DMS 273 (cell line): Measurements from ENCODE around the gene TLL1.

Experiments
- DNase-seq: peaks from one replicate; lab custom pipeline; 2025; ENCODE audit not compliant: unreplicated experiment; lab: John Stamatoyannopoulos, UW

The TLL1 gene

DNA sequence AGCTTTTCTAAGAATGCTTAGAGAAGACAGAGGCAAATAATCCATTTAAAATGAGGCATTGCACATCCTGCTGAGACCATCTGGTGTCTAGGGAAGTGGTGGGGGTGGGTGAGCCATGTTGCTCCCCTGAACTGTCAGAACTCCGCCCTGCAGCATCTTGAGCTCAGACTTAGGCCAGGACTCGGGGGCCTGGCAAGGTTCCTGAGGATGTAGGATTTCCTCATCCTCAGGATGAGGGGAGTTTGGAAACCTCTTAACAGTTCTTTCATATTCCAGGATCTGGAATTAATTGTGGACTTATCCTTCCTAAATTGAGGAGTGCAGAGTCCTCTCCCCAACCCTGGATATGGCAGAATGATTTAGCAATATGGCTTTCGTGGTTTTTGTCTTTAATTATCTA lies 6.6 kb downstream of the TLL1 start:
- peak; percentile 40 for DNase-seq

DNA sequence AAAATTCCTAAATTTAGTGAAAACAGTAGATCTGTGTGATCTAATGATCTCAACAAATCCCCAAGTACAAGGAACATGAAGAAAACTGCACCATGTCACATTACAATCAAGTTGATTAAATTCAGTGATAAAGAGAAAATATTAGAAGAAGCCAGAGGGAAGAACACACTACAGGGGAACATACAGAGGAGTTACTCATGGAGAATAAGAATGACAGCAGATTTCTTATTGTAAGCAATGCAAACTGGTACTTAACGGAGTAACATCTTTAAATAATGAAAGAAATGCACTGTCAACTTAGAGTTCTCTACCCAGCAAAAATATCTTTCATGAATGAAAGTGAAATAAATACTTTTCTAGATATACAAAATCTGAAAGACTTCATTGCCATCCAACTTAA lies 21.1 kb downstream of the TLL1 start:
- no peak for DNase-seq

DNA sequence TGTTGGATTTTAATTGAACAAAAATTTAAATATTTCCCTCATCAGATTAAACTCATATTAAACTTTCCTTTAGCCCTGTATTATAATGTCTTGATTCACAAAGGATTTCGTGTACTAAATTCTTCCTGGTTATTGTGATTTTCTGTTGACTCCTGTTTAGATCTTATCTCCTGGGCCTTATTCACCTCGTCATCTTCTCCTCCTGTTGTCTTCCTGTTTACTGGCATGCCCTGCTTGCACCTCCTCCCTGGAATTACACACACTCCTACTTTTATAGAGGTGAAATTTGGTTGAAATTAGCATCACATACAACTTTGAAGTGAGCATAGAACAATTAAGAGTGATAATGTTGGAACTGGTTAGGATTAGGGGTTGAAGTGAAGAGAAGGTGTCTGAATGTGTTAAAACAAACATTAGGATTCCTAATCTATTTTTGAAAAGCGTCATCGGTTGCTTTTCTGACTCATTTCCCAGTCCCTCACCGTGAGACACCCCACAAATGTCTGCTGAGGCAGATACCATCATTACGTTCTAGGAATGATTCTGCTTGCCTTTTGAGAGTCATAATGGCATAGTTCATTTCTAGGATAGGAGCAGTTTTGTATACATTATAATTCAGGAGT lies 32.5 kb downstream of the TLL1 start:
- no peak for DNase-seq

DNA sequence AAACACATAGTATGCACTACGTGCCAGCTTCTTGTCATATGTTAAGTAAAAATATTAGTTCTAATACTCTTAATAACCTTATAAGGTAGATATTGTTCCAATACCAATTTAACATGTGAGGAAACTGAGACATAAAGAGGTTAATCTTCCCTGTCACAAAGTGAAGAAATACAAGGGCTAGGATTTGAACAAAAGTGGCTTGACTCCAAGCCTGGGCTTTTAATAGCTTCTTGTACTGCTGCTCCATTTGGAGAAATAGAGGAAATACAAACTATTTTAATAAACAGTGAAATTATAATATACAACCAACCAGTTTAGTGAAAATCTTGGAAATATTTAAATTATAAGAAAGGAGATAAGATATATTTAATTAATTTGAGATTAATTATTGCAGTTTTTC lies 33.2 kb downstream of the TLL1 start:
- DNase-seq = no peak

DNA sequence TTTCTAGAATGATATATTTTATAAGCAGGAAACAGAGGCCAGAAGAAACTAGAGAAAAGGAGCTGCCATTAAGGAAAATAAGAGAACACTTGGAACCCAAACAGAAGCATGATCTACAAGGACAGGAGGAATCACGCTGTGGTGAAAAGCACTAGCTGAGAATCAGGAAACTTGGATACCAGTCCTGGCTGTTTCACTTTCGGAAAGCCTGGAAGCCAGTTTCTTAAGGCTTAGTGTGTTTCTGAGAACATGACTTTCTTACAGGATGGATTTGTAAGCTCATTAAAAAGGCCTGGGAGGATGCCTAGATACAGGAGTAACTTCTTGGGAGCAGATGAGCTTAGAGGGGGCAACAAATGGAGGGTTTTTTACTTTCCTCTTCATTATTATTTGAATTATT lies 36.9 kb downstream of the TLL1 start:
- no peak for DNase-seq

DNA sequence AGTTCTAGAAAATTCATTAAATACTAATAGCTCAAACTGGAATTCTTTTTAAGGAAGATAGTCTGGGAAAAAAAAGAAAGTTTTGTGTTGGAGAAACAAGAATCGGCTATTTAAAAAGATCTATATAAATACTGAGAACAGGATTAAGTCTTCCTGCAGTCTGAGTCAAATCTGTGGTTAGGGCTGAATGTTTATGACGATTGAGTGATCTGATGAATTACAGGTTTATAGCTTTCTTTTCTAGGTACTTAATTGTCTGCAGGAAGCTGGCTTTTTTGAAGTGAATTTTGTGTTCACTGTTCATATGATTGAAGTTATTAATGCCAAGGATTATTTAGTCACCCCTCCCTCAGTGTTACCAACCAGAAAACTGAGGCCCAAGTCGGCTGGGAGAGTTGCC lies 42.2 kb downstream of the TLL1 start:
- no peak for DNase-seq

DNA sequence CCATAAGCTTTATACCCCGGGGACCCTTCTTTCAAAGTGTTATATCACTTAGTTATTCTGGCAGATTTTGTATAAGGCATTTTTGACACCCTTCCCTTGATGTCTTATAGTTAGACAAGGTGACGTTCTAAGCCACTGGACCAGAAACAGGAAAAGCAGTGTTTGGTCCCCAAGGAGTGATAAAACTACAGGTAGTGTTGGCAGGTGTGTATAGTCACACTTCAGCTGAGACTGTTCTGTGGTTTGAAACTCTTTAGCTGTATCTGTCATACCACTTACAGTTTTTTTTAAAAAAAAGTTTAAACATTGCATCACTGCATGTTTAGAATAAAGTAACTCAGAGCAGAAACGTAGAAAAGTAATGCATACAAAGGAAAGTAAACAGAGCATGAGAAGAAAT lies 48.5 kb downstream of the TLL1 start:
- no peak for DNase-seq

DNA sequence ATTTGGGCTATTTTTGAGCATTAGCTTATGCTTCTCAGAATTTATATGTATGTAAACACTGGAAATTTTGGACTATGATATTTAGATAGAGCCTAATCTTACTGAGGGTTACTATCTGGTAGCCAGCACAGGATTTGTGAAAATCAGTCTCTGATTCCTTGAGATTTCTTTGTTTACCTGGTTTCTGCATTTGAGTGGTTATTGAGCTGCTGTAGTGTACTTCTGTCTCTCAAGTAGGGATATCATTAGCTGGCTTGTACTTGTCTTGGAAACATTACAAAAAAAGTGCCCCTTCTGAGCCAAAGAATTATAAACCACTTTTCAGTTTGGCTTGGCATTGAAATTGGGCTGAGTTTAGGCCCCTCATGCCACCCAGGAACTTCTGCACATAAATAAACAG lies 49.7 kb downstream of the TLL1 start:
- DNase-seq = no peak

DNA sequence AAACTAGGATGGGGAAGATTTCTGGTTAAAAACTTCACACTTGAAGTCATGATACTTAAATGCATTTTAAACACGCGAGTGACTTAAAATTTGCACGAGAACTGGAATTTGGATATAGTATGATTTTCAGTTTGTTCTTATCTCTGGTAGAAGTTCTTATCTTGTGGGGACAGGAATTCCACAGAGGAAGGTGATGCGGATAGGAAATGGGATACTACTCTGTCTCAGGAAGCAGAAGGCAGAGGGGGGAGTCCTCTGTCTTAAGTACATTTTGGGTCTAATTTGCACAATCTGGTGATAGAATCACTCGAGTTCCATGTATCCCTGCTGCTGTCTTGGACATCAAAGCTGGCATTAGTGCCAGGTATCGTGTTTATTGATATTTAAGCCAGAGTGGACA lies 53.3 kb downstream of the TLL1 start:
- DNase-seq = no peak

DNA sequence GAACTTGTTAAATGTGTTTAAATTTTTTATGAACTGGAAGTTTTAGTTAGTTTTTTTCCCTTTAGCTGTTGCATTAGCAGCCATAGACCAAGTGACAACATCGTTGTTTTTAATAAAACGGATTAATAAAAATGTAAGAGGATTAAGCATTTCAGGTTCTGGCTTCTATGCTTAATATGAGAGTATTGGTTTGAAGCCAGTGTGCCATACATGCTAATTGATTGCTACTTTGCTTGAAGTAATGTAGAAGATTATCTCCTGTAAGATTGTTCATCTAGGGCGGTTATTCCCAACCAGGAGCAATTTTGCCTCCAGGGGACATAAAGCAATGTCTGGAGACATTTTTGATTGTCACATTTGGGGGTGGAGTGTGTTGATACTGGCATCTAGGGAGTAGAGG lies 54.3 kb downstream of the TLL1 start:
- DNase-seq = no peak

DNA sequence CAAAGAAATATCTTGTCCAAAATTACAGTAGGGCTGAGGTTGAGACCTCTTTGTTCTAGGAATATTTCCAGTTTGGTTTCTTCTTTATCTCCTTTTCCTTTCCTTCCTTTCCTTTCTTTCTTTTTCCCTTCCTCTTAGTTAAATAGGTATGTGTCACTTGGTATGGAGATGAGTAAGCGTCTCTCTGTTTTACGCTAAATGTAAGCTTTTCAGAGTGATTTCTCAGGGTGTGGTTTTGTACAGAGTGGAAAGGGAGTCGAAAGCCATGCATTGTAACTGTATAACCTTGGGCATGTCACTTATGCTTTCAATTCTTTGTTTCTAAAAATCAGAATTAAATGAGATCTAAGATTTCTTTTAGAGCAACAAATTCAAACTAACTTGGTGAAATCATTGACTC lies 54.8 kb downstream of the TLL1 start:
- no peak for DNase-seq

DNA sequence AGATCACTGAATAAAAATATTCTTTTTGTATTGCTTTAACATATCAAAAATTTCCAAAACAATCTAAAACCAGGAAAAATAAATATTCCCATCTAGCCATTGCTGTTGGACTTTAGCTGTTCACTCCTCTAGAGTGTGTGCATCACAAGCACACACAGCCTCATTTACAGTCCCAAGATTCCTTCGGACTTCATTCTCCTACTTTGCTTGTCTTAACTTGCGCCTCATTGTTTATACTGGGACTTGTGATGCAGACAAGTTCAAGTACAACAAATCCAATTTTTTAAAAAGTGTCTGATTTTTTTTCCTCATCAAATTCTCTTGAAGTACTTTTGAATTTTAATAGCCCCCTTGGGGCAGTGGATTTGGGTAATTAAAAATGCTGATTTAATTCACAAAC lies 55.6 kb downstream of the TLL1 start:
- DNase-seq = no peak

DNA sequence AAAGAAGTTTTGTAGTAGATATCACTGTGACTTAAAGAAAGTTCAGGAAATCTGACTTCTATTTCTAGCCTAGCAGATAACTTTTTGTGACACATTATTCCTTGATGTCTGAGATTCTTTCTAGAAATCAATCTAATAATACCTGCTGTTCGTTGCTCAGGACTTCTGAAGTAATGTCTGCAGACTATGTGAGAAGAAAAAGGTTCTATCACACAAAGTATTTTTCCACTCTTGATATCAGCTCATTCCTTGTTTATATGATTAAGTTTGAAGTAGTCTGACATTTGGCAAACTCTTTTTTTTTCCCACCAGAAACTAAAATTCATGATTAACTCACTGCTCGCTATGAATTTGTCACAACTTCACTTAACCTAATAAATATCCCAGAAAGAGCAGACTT lies 56.6 kb downstream of the TLL1 start:
- DNase-seq = no peak

DNA sequence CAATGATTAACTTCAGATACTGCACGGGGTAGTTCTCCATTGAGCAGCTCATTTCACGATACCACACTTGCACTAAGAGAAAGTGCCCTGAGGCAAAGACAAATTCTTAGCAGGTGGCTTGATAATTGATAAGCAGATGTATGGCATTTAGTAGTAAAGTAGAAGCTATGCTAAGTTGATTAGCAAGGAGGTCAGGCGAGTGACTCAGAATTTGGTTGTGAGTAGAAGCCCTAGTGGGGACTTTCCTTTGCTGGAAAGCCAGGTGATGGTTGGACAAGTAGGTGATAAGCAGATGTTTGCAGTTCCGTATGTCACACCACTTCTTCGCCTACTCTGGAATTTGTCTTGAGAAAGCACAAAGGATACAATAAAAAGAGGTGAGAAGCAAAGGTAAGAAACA lies 58.7 kb downstream of the TLL1 start:
- no peak for DNase-seq

DNA sequence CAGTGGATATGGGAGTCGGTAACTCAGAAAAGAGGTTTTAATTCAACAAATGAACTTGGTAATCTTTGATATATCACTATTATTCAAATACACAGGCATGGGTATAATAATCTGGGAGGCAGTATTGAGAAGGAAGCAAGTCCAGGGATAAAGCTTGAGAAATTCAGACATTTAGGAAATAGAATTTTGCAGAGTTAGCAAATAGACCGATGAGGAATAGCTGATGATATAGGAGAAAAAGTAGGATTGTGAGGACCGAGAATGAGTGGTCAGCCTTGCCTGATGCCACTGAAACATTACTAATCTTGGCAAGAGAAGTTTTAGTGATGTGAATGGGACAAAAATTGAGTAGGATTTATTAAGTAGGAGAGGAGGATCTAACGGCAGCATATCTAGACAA lies 71.9 kb downstream of the TLL1 start:
- no peak for DNase-seq

DNA sequence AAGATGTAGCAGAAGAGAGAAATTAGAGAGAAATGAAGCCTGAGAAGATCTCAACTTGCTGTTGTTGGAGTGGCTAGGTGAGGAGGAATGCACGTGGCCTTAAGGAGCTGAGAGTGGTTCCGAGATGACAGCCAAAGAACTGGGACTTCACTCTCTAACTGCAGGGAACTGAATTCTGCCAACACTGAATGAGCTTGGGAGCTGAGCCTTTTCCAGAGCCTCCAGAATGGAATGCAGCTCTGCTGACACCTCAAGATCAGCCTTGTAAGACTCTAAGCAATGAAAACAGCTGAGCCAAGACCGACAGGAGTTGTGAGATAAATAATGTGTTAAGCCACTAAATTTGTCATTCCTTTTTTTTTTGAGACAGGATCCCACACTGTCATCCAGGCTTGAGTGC lies 73.0 kb downstream of the TLL1 start:
- DNase-seq = no peak

DNA sequence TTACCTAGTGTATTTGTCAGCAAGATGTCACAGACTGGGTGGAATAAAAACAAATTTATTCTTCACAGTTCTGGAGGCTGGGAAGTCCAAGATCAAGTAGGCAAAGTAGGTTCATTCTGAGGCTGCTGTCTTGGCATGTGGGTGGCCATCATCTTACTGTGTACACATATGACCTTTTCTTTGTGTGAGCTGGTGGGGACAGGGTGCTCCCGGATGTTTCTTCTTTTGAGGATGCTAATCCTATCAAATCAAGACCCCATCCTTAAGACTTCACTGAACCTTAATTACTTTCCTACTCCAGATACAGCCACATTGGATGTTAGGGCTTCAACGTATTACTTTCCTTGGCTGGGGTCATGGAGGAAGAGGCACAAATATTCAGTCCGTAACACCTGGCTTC lies 74.0 kb downstream of the TLL1 start:
- no peak for DNase-seq

DNA sequence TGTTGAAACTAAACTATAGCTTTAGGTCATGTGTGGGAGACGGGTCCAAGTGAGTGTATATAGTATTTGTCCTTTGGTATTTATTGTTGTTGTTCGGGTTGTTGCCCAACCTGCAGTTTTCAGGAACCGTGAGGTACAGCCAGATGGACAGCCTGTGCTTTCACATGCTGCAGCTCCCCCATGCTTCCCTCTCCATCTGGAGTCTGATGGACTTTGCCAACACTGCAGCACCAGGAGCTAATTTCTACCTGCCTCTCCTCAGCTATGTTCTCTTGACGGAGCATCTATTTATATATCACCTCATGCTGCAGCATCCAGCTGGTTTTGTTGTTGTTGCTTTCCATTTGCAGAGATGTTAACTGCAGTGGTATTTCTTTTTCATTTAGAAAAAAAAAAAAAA lies 80.1 kb downstream of the TLL1 start:
- DNase-seq = peak; percentile 59

DNA sequence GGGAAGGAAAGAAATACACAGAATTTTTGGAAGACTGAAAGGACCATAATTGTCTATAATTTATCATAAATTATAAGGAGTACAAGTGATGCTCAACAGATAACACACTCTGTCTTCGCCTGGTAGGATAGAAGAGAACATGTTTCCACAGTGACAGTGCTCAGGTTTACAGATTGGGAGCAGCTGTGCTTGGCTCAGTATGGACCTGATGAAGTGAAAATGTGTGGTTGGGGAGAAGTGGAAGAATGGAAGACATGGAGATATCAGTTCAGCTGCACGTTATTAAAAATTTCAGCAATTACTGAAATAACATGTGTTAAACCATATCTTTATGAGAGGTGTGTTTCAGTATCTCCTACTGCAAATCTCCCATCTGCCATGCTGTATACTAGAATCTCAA lies 90.6 kb downstream of the TLL1 start:
- DNase-seq = no peak

DNA sequence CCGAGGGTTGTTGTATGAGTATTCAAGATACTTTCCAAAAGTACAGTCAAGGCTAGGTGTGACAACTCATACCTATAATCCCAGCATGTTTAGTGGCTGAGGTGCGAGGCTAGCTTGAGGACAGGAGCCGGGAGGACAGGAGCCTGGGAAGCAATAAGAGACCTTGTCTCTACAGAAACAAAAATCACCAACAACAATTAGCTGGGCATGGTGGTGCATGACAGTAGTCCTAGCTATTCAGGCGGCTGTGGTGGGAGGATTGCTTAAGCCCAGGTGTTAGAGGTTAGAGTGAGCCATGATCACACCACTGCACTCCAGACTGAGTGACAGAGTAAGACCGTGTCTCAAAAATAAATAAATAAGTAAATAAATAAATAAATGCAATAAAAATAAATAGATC lies 91.6 kb downstream of the TLL1 start:
- DNase-seq = no peak

DNA sequence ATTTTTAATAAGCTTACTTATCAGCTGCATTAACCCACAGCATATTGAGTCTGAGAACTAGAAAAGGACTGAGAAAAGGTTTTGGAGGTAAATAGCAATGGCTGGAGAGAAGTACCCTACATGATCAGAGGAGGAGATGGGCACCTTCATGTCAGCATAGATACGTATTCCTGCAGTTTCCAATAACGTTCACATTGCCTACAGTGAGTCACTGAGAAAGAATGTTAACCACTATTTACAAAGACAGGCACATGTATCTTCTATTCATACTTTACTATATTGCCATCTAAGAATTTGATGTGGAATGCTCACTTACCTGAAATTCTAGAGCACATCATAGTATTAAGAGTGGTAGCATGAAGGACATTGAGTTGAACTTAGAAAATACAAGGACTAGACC lies 92.5 kb downstream of the TLL1 start:
- no peak for DNase-seq

DNA sequence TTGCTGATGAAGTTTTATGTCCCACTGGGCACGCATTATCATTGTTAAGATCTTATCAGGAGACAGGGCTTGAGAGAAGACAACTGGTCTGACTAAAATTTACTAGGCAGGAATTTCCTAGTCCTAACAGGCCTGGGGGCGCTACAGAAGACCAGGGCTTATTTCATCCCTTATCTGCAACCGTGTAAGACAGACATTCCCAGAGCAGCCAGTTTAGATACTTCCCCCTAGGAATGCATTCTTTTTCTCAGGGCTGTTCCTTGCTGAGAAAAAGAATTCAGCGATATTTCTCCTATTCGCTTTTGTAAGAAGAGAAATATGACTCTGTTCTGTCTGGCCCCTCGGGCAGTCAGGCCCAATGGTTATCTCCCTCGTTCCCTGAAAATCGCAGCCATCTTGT lies 93.8 kb downstream of the TLL1 start:
- no peak for DNase-seq

DNA sequence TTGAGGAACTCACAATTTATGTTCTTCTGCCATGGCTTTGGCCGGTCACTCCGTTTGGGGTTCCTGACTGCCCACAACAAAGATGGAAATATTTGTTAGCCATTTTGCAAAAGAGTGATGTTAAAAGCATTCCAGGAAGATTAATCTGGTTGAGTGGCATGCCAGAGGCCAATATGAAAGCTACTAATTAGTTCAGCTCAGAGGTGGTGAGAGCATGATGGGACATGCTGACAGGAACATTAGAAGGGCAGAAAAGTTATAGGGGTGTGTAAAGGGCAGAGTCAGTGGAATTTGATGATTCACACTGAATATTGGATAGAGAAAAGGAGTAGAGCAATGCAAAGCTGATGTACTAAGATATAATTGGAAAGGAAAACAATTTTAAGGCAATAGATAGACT lies 94.4 kb downstream of the TLL1 start:
- no peak for DNase-seq
